KMS-11 (cell line): ENCODE results near the gene PRKAB1.
A peak's percentile ranks its signal among the peaks of the same experiment; 100 is the strongest.

Experiments used
- H2AFZ ChIP-seq: fragments of 200-600 bp; sonication (generic); 2 replicates; pipeline ENCODE4 v1.6.1; 2016; ENCODE audit warnings: antibody characterized with exemption, mixed run types, low read depth
- H3K27ac ChIP-seq: fragments of 200-600 bp; sonication (generic); 2 replicates; pipeline ENCODE4 v1.6.1; 2016; ENCODE audit warnings: mild to moderate bottlenecking, mixed run types
- H3K27me3 ChIP-seq: fragments of 200-600 bp; sonication (generic); 2 replicates; pipeline ENCODE4 v1.6.1; 2017; ENCODE audit warnings: mild to moderate bottlenecking, low read depth, mixed run types, moderate library complexity; ENCODE audit not compliant: insufficient read depth
- H3K36me3 ChIP-seq: fragments of 200-600 bp; sonication (generic); 2 replicates; pipeline ENCODE4 v1.6.1; 2017; ENCODE audit warnings: mild to moderate bottlenecking, mixed run types; ENCODE audit not compliant: insufficient read depth
- H3K4me1 ChIP-seq: fragments of 200-600 bp; sonication (generic); 2 replicates; pipeline ENCODE4 v1.6.1; 2016; ENCODE audit warnings: mild to moderate bottlenecking, low read depth, mixed run types; ENCODE audit not compliant: poor library complexity, severe bottlenecking
- H3K4me2 ChIP-seq: fragments of 200-600 bp; sonication (generic); 2 replicates; pipeline ENCODE4 v1.7.0; 2016; ENCODE audit warnings: mild to moderate bottlenecking, mixed run types
- H3K4me3 ChIP-seq: fragments of 200-600 bp; sonication (generic); IDR thresholded peaks from 2 replicates; pipeline ENCODE4 v1.6.1; 2017; ENCODE audit warnings: low read depth, low read length, mixed read lengths; ENCODE audit not compliant: insufficient read depth
- H3K79me2 ChIP-seq: fragments of 200-600 bp; sonication (generic); 2 replicates; pipeline ENCODE4 v1.6.1; 2016; ENCODE audit warnings: low read depth, mixed run types; ENCODE audit not compliant: insufficient read depth
- H3K9ac ChIP-seq: fragments of 200-600 bp; sonication (generic); 2 replicates; pipeline ENCODE4 v1.6.1; 2016; ENCODE audit warnings: mild to moderate bottlenecking, mixed run types
- H4K20me1 ChIP-seq: fragments of 200-600 bp; sonication (generic); 2 replicates; pipeline ENCODE4 v1.6.1; 2016; ENCODE audit warnings: mild to moderate bottlenecking, mixed run types; ENCODE audit not compliant: insufficient read depth
- TF ChIP-seq, protein P1 (sequence below): fragments of 200-600 bp; sonication (generic); conservative IDR thresholded peaks from 2 replicates; pipeline ENCODE4 v1.6.1; 2017; ENCODE audit warnings: low read depth, mild to moderate bottlenecking, antibody characterized with exemption, low read length, moderate library complexity, mixed read lengths

PRKAB1 gene

DNA sequence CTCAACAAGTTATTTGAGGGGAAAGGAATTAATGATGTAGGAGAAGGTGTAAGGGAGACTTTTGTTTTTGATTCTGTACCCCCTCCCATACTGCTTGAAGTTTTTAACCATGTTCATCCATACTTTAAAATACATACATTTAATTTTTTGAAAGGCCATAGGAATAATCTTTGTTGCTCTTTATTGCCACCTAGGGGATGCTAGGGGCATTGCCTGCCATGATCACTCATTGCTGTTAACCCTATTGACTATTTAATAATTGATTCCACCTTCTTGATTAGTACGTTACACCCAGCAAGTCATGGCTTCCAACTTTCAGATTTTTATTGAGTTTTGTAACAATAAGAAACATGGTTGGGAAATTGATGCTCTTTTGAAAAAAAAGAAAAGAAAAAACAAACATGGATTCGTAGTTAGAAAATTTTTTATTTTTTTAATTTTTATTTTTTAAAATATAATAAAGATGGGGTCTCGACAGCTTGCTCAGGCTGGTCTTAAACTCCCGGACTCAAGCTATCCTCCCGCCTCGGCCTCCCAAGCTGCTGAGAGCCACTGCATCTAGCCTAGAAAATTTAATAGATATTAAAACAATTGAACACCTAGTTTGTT is 8.5 kb upstream of the PRKAB1 start:
- Histone ChIP-seq H3K27ac (no peak overlapping the region), H3K9ac (no peak overlapping the region), H3K4me1 (no peaks in the 10 kb centered on the region), H3K79me2 (no peaks in the 10 kb centered on the region), H3K27me3 (no peaks in the 10 kb centered on the region), H3K36me3 (no peaks in the 10 kb centered on the region), H3K4me3 (no peak overlapping the region), H4K20me1 (no peaks in the 10 kb centered on the region), H2AFZ (no peak overlapping the region), H3K4me2 (no peak overlapping the region)
- TF ChIP-seq, protein P1, sequence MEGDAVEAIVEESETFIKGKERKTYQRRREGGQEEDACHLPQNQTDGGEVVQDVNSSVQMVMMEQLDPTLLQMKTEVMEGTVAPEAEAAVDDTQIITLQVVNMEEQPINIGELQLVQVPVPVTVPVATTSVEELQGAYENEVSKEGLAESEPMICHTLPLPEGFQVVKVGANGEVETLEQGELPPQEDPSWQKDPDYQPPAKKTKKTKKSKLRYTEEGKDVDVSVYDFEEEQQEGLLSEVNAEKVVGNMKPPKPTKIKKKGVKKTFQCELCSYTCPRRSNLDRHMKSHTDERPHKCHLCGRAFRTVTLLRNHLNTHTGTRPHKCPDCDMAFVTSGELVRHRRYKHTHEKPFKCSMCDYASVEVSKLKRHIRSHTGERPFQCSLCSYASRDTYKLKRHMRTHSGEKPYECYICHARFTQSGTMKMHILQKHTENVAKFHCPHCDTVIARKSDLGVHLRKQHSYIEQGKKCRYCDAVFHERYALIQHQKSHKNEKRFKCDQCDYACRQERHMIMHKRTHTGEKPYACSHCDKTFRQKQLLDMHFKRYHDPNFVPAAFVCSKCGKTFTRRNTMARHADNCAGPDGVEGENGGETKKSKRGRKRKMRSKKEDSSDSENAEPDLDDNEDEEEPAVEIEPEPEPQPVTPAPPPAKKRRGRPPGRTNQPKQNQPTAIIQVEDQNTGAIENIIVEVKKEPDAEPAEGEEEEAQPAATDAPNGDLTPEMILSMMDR = peak; percentile 57

DNA sequence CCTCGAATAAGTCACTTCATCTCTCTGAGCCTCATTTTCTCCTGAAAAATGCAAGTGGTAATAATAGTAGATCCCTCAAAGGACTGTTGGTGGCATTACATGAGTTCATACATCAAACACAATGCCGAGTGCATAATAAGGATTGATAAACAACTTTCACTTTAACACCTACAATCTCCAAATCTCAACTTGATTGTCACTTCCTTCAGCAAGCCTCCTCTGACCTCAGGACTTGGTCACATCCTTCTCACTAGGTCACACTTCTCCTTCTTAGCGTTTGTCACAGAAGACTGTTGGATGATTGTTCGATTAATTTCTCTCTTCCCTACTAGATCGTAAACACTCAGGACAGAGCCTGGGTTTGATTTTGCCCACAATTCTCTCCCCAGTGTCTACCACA is 7.9 kb upstream of the PRKAB1 start:
- Histone ChIP-seq H2AFZ (no peak overlapping the region), H4K20me1 (no peaks in the 10 kb centered on the region)

DNA sequence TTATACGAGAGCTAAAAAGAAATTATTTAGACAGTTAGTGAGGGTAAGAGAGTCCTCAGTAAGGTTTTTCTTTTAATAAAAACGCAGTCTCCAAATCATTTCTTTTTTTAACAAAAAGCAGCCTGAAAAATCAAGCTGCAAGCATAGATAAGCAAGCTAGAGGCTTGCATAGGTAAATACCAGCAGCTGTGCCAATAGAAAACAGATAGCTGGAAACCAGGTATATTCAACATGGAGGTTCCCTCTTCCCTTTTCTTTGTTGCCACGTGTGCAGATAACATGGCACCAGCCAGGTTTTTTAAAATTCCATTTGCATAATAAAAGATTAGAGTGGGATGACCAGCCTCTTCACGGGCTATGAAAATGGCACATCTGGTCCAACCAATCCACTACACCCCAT is 6.1 kb upstream of the PRKAB1 start:
- Histone ChIP-seq H3K4me2 (no peak overlapping the region), H3K27me3 (no peaks in the 10 kb centered on the region), H3K4me3 (no peak overlapping the region), H2AFZ (no peak overlapping the region), H3K9ac (no peak overlapping the region), H3K27ac (no peak overlapping the region), H3K4me1 (no peaks in the 10 kb centered on the region), H4K20me1 (no peaks in the 10 kb centered on the region), H3K36me3 (no peaks in the 10 kb centered on the region), H3K79me2 (no peaks in the 10 kb centered on the region)
- TF ChIP-seq, protein P1 = no peak

More for the DNA sequence above, 7.9 kb upstream of the PRKAB1 start:
- Histone ChIP-seq H3K27ac (no peak overlapping the region), H3K4me3 (no peak overlapping the region), H3K4me2 (no peak overlapping the region), H3K4me1 (no peaks in the 10 kb centered on the region), H3K9ac (no peak overlapping the region), H3K36me3 (no peaks in the 10 kb centered on the region), H3K79me2 (no peaks in the 10 kb centered on the region), H3K27me3 (no peaks in the 10 kb centered on the region)
- TF ChIP-seq, protein P1 = no peak

DNA sequence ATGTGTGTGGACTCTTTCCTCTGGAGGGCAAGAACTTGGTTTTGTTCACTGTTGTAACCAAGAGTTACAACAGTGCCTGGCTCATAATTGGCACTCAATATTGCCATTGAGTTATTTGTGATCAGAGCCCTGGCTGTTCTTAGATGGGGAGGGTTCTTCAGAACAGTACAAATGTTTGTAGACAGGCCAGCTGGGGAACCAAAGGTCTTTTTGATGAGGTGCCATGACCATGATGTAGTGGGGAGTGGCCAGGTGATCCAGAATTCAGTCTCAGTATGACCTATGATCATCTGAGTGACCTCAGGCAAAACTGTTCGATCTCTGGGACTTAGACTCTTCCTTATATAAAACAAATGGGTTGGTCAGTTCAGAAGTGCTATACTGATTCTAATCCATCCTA is 3.3 kb upstream of the PRKAB1 start:
- no peak overlapping the region for H3K9ac ChIP-seq
- no peaks in the 10 kb centered on the region for H3K27me3 ChIP-seq
- no peak overlapping the region for H2AFZ ChIP-seq
- no peaks in the 10 kb centered on the region for H3K4me1 ChIP-seq
- no peak overlapping the region for H3K4me3 ChIP-seq
- TF ChIP-seq, protein P1 = no peak
- no peak overlapping the region for H3K27ac ChIP-seq
- no peak overlapping the region for H3K4me2 ChIP-seq
- H4K20me1 ChIP-seq = no peaks in the 10 kb centered on the region
- peaks cover 11% of the 10 kb centered on the region for H3K79me2 ChIP-seq
- no peaks in the 10 kb centered on the region for H3K36me3 ChIP-seq
